ENCODE data around the gene CALML4. TPM values are rescaled to one million over a fixed set of nuclear protein-coding genes. Genes with fewer than 3 reads are reported as not detected.

The CALML4 gene
- total RNA-seq, 1 experiment from 2014 or later = 12.6 TPM

DNA sequence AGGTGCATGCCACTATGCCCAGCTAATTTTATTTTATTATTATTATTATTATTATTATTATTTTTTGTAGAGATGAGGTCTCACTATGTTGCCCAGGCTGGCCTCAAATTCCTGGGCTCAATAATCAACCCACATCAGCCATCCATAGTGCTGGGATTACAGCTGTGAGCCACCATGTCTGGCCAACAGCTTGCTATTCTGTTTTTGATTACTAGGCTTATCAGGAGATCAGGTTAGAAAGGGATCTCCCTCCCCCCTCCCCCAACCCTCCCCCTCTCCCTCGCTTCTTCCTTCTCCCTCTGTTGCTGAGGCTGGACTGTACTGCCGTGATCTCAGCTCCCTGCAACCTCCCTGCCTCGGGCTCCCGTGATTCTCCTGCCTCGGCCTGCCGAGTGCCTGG is 15.8 kb upstream of the CALML4 start:
- TF ChIP-seq, protein P1, sequence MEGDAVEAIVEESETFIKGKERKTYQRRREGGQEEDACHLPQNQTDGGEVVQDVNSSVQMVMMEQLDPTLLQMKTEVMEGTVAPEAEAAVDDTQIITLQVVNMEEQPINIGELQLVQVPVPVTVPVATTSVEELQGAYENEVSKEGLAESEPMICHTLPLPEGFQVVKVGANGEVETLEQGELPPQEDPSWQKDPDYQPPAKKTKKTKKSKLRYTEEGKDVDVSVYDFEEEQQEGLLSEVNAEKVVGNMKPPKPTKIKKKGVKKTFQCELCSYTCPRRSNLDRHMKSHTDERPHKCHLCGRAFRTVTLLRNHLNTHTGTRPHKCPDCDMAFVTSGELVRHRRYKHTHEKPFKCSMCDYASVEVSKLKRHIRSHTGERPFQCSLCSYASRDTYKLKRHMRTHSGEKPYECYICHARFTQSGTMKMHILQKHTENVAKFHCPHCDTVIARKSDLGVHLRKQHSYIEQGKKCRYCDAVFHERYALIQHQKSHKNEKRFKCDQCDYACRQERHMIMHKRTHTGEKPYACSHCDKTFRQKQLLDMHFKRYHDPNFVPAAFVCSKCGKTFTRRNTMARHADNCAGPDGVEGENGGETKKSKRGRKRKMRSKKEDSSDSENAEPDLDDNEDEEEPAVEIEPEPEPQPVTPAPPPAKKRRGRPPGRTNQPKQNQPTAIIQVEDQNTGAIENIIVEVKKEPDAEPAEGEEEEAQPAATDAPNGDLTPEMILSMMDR (conservative IDR thresholded peaks at IDR 0.05) = no peak
- TF ChIP-seq EZH2 (IDR thresholded peaks at IDR 0.05; ENCODE audit: low read depth) = no peak
- Histone ChIP-seq H3F3A (ENCODE audit: insufficient read depth, low read depth) (peaks cover 3% of the 10 kb centered on the region; the same call in 1 of the 2 replicates), H3K79me2 (ENCODE audit: low read depth) (peaks cover 32% of the 10 kb centered on the region), H3K9me2 (ENCODE audit: insufficient read depth) (no peaks in the 10 kb centered on the region), H3K27me3 (ENCODE audit: insufficient read depth, low read depth) (no peaks in the 10 kb centered on the region), H3K27ac (no peak overlapping the region), H2AFZ (no peak overlapping the region), H3K9me3 (ENCODE audit: insufficient read depth, low read depth) (no peaks in the 10 kb centered on the region), H3K36me3 (ENCODE audit: low read depth) (no peaks in the 10 kb centered on the region), H4K20me1 (ENCODE audit: insufficient read depth) (no peaks in the 10 kb centered on the region), H3K4me2 (no peak overlapping the region), H3K4me1 (replicated peaks; ENCODE audit: insufficient read depth) (no peaks in the 10 kb centered on the region), H3K4me3 (no peak overlapping the region)
- DNase-seq = no peak
- BruUV-seq (replicated peaks) = no TSS peak
- ChIA-PET CTCF (no interaction called here), POLR2A (ENCODE audit: unreplicated experiment) (no interaction called here)
- intact Hi-C loops (cut with micrococcal nuclease; ENCODE audit: unreplicated experiment) = no loop called here

DNA sequence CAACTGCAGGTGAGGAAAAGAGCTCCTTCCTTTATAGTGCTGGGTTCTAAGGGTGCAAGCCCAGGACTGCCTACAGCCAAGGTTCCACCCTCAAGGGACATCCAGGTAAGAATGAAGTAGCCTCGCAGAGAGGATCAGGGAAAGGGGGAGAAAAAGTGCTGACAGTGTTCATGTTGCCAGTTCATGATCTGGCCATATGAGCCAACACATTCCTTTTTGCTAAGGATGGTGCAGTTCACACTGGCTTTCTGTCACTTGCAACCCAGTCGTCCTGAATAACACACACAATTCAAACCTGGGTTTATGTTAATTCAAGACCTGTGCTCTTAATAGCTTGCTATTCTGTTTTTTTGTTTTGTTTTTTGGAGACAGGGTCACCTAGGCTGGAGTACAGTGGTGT is 15.4 kb upstream of the CALML4 start:
- no peak overlapping the region for H3K4me3 ChIP-seq
- peaks cover 3% of the 10 kb centered on the region; the same call in 1 of the 2 replicates for H3F3A ChIP-seq (ENCODE audit: insufficient read depth, low read depth)
- no peaks in the 10 kb centered on the region for H3K27me3 ChIP-seq (ENCODE audit: insufficient read depth, low read depth)
- no peak overlapping the region for H3K4me2 ChIP-seq
- DNase-seq = no peak
- intact Hi-C loops (cut with micrococcal nuclease; ENCODE audit: unreplicated experiment) = no loop called here
- no peaks in the 10 kb centered on the region for H3K9me2 ChIP-seq (ENCODE audit: insufficient read depth)
- TF ChIP-seq EZH2 (IDR thresholded peaks at IDR 0.05; ENCODE audit: low read depth) = no peak
- TF ChIP-seq, protein P1 (conservative IDR thresholded peaks at IDR 0.05) = no peak
- no peaks in the 10 kb centered on the region for H3K4me1 ChIP-seq (replicated peaks; ENCODE audit: insufficient read depth)
- ChIA-PET POLR2A (ENCODE audit: unreplicated experiment) (no interaction called here), CTCF (no interaction called here)
- H3K27ac ChIP-seq = no peak overlapping the region
- no peaks in the 10 kb centered on the region for H4K20me1 ChIP-seq (ENCODE audit: insufficient read depth)
- no TSS peak for BruUV-seq (replicated peaks)
- no peaks in the 10 kb centered on the region for H3K36me3 ChIP-seq (ENCODE audit: low read depth)
- no peaks in the 10 kb centered on the region for H3K9me3 ChIP-seq (ENCODE audit: insufficient read depth, low read depth)
- H3K79me2 ChIP-seq (ENCODE audit: low read depth) = peaks cover 28% of the 10 kb centered on the region
- H2AFZ ChIP-seq = no peak overlapping the region

GRCh38 chr15:68218847-68219798 is 14.0 kb upstream of the CALML4 start:
- Histone ChIP-seq H3F3A (ENCODE audit: insufficient read depth, low read depth) (no peaks in the 10 kb centered on the region), H3K4me3 (no peak overlapping the region), H3K4me2 (no peak overlapping the region), H3K79me2 (ENCODE audit: low read depth) (peaks cover 17% of the 10 kb centered on the region; the same call in 1 of the 2 replicates), H2AFZ (no peak overlapping the region), H3K9me2 (ENCODE audit: insufficient read depth) (no peaks in the 10 kb centered on the region), H3K27ac (no peak overlapping the region), H3K36me3 (ENCODE audit: low read depth) (no peaks in the 10 kb centered on the region), H4K20me1 (ENCODE audit: insufficient read depth) (no peaks in the 10 kb centered on the region), H3K9me3 (ENCODE audit: insufficient read depth, low read depth) (no peaks in the 10 kb centered on the region), H3K27me3 (ENCODE audit: insufficient read depth, low read depth) (no peaks in the 10 kb centered on the region), H3K4me1 (replicated peaks; ENCODE audit: insufficient read depth) (no peaks in the 10 kb centered on the region)
- DNase-seq = no peak
- intact Hi-C loops (cut with micrococcal nuclease; ENCODE audit: unreplicated experiment) = no loop called here
- TF ChIP-seq, protein P1 (conservative IDR thresholded peaks at IDR 0.05) = no peak
- TF ChIP-seq EZH2 (IDR thresholded peaks at IDR 0.05; ENCODE audit: low read depth) = no peak
- POLR2A ChIA-PET (ENCODE audit: unreplicated experiment) = no interaction called here
- BruUV-seq (replicated peaks) = no TSS peak
- CTCF ChIA-PET = no interaction called here
